A673 (cell line): ENCODE measurements around the gene OR4K2.
"Not testable (repeated sequence)": the region's sequence is repeated elsewhere in the genome, so short reads cannot be mapped to it uniquely, and the experiment has no call there.

Experiments
- EZH2 ChIP-seq: fragments of 200-600 bp; sonication (generic); IDR thresholded peaks from 2 replicates; pipeline ENCODE4 v1.6.1; 2017; ENCODE audit warnings: borderline replicate concordance, low read depth, mild to moderate bottlenecking, mixed read lengths, antibody characterized with exemption, low read length; ENCODE audit not compliant: poor library complexity, severe bottlenecking
- TF ChIP-seq, protein P1 (sequence below): fragments of 300-800, 200-600 bp; sonication (generic); conservative IDR thresholded peaks from 2 replicates; pipeline ENCODE4 v1.5.1; 2017; ENCODE audit warnings: low read depth, mild to moderate bottlenecking, antibody characterized with exemption, low read length, moderate library complexity, mixed read lengths

DNA sequence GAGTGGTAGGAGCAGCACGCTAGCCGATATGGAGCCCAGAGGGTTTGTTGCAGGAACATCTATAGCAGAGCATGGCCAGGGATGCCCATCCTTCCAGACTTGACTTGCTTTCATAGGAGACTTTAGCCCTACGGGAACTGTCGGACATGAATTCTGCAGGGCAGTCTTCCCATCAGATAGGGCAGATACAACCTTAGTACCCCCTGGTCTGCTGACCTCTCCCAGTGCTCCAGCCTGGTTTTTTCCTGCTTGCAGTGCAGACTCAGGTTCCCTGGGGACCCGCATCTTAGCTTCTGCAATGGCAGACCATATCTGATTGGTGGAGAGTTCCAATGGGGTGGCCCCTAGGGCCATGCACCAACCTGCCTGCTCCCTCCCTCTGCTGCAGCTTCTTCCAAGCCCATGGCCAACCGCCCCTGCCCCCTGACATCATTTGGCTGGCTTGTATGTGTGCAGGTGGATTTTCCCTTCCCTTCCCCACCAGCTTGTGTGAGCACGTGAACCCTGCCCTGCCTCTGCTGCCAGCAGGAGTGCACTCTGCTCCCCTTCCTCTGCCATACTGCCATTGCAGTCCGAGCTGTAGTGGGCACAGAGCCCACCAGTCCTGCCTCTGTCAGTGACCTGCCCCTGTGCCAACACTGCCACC, 40.6 kb upstream of the OR4K2 start:
- TF ChIP-seq, protein P1, sequence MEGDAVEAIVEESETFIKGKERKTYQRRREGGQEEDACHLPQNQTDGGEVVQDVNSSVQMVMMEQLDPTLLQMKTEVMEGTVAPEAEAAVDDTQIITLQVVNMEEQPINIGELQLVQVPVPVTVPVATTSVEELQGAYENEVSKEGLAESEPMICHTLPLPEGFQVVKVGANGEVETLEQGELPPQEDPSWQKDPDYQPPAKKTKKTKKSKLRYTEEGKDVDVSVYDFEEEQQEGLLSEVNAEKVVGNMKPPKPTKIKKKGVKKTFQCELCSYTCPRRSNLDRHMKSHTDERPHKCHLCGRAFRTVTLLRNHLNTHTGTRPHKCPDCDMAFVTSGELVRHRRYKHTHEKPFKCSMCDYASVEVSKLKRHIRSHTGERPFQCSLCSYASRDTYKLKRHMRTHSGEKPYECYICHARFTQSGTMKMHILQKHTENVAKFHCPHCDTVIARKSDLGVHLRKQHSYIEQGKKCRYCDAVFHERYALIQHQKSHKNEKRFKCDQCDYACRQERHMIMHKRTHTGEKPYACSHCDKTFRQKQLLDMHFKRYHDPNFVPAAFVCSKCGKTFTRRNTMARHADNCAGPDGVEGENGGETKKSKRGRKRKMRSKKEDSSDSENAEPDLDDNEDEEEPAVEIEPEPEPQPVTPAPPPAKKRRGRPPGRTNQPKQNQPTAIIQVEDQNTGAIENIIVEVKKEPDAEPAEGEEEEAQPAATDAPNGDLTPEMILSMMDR = not testable (repeated sequence)
- TF ChIP-seq EZH2 = not testable (repeated sequence)
